GM21367 (cell line): ENCODE data around the gene MB.

Experiments used
- ATAC-seq: cut with Tn5 transposase; IDR thresholded peaks from one replicate; pipeline ENCODE4 v1.9.1; 2021; ENCODE audit not compliant: unreplicated experiment

Gene MB

DNA sequence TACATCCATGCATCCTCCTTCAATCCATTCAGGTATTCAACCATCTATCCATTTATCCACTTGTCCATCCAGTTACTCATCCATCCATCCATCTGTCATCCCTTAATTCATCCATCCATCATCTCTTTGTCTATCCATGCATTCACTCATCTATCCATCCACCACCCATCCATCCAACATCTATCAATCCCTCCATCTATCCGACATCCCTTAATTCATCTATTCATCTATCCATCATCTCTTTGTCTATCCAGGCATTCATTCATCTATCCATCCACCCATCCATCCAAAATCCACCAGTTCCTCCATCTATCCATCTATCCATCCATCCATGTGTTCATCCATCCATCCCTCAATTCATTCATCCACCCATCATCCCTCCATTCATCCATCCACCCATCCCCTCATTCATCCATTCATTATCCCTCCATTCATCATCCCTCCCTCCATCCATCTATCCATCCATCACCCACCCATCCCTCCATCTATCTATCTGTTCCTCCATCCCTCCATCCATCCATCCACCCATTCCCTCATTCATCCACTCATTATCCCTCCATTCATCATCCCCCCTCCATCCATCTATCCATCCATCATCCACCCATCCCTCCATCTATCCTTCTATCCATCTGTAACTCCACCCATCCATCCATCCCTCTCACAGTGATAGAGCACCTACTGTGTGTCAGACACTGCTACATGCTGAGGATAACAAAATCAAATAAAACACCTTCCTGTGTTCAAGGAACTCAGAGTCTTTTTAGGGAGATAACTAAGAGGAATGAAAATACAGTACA lies 1.5 kb upstream of the MB start:
- no peak for ATAC-seq

DNA sequence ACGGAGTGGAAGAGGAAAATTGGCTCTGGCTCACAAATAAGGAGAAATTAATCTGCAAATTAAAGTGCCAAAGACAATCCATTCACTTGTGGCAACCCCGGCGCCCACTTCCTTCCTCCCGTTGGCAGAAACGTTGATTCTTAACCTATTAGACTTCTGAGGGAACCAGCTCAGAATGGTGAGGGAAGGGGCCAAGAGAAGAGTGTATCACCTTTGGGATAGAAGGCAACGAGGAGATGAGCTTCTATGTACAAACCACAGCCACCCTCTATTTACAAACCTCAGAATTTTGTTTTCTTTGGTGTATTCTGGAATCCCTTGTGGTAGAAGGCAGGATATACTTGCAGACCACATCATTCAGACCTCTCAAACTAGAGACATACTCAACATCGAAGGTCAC lies 1.1 kb downstream of the MB start:
- ATAC-seq = no peak

DNA sequence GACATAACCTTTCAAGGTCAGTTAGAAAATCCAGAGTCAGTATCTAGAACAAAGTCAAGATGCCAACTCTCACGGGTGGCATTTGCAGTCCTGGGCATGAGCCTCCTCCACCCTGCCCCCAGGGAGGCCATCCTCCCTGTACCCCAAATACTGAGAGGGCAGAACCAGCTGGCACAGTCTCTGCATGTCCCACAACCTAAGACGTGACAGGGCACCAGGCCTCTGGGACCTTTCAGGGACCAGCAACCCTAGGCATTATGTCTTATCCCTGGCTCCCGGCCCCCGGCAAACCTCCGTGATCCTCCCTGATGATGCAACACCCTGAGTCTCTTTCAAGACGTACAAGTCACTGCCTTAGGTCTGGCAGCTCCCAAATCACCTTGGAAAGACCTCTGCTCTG lies 2.0 kb downstream of the MB start:
- ATAC-seq = no peak

DNA sequence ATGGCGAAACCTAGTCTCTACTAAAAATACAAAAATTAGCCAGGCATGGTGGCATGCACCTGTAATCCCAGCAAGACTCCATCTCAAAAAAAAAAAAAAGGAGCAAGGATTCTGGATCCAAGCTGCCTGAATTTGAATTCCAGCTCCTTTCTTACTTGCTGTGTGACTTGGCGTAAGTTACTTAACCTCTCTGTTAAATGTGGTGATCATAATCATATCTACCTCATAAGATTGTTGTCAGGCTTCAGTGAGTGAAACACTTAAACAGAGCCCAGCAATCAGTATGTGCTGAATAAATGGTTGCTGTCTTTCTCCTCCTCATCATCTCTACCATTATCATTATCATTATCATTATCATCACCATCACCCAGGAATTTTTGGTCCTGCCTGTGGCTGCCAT lies 2.7 kb downstream of the MB start:
- no peak for ATAC-seq

DNA sequence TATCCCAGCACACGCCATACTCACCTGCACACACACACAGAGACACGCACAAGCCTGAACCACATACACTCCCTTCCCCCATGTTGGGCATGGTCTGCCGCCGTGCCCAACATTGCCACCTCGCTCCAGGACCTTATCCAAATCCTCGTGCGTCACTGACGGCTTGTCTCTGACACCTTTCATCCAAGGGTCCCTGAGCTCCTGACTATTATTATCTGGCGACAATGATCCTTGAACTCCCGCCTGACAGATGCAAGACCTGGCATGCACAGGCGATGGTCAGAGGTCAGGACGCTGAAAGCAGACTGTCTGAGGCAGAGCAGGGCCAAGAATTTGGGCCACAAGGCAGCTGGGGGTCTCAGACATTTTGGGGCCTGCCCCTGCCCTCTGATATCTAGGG lies 4.2 kb downstream of the MB start:
- no peak for ATAC-seq

DNA sequence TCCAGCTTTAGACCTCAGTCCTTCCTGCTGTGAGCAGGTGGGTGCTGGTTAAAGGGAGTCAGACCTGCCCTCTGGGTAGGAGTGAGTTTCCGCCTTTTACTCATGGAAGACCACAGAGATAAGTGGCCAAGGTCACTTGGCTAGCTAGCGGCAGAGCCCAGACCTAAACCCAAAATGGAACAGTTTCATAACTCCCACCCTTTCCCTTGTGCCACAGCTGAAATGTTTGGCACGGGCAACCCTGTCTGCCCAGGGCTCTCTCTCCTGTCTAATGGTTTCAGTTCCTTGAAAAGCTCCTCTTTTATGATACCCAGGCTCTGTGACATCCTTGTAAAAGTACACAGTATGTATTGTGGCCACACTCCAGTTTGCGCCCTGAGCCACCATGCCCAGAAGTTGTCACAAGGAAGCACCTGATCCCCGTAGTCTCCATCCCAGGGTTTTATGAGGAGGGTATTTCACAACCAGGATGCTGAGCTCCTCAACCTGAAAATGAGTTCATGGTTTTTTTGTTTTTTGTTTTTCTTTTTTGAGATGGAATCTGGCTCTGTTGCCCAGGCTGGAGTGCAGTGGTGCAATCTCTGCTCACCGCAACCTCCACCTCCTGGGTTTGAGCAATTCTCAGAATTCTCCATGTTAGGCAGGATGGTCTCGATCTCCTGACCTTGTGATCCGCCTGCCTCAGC lies 5.1 kb downstream of the MB start:
- ATAC-seq = no peak

DNA sequence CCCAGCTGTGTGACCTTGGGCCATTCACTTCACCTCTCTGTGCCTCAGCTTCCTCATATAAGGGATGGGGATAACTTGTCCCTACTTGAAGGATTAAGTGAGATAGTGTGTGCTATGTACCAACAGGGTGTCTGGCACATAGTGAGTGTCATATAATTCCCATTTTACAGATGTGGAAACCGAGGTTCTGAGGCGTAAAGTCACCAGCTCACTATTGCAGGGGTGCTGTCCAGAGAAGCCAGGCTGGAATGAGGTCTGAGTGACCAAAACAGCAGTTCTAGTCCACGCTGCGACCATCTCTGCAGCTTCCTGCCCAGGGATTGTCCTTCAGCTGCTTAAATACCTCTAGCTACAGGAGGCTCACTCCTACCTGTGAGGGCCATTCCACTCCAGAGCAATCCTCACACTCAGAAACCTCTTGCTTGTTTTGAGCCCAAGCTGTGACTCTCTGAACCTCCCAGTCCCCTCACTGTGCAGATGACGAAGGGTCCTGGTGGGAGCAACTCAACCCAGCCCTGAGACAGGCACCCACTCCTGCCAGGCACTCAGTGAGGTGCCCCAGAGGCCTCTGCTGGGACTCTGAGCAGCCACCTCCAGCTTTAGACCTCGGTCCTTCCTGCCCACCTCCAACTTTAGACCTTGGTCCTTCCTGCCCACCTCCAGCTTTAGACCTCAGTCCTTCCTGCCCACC lies 5.8 kb downstream of the MB start:
- ATAC-seq = no peak

DNA sequence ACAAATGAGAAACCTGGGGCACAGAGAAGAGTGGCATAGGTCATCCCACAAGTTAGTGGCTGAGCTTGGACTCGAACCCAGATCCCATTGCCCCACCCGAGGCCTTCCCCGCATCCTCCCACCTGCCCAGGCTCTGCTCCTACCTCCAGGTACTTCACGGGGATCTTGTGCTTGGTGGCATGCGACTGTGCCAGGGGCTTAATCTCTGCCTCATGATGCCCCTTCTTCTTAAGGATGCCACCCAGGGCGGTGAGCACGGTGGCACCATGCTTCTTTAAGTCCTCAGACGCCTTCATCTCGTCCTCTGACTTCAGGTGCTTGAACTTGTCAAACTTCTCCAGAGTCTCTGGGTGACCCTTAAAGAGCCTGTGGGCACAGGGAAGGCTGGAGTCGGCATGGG lies 6.4 kb downstream of the MB start:
- ATAC-seq = no peak

DNA sequence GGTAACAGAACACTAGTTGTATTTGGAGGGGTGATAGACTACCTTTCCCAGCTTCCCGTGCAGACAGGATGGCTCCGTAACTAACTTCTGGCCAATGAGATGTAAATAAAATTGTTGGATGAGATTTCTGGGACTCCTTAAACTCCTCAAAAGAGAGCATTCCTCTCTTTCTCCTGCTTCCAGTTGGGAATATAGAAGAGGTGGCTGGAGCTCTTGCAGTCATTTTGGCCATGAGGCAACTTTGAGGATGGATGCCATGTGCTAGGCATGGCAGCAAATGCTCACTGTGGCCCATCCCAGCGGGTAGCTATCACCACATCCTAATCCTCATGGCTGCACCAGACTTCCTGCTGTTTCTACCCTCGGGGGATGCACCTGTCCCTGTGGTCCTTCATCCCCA lies 7.4 kb downstream of the MB start:
- no peak for ATAC-seq

DNA sequence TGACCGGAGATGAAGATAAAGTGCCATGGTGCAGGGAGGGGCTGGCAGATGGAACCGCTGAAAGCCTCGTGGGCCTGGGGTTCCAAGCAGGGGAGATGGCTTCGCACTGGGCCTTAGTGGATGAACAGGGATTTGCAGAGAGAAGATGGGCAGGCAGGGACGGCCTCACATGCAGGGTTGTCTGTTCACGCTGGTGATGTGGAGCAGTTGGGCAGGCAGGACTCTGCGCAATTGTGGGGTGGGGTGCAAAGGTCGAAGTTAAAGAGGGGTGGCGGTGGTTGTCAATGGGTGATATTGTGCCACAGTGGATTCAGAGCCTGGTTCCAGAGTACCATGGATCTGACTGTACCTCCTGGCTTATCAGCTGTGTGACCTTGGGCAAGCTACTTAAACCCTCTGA lies 7.9 kb downstream of the MB start:
- ATAC-seq = no peak

DNA sequence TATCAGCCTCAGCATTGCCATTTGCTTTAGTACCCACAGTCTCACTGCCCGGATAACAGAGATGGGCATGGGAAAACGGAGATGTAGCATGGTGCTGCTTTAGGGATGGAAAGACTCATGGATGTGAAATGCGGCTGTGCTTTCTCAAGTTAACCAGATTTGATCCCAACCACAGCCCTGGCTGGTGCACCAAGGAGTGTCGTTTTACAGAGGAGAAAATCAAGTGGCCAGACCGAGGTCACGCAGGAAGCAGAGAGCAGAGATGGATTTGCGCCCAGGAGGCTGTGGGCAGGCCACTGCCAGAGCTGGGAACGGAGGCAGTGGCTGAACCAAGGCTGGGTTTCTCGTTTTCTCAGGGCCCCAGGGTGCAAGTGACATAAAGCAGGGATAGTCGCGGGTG lies 9.0 kb downstream of the MB start:
- no peak for ATAC-seq

DNA sequence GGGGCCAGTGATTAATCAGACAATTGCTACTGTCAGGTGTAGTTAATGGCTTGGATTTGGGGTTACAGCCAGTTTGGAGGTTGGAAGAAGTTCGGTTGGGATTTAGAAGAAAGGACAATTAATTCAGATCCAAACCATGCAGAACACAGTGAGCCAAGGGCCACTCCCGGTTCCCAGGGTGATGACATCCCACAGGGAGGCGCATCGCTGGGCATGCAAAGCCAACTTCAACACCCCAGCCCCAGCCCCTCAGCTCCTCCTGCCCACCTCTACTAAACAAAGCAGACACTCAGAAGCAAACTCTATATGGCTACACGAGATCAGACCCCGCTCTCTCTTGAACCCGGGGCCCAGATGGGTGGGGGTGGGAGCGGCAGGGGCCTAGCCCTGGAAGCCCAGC lies 10.2 kb downstream of the MB start:
- no peak for ATAC-seq

DNA sequence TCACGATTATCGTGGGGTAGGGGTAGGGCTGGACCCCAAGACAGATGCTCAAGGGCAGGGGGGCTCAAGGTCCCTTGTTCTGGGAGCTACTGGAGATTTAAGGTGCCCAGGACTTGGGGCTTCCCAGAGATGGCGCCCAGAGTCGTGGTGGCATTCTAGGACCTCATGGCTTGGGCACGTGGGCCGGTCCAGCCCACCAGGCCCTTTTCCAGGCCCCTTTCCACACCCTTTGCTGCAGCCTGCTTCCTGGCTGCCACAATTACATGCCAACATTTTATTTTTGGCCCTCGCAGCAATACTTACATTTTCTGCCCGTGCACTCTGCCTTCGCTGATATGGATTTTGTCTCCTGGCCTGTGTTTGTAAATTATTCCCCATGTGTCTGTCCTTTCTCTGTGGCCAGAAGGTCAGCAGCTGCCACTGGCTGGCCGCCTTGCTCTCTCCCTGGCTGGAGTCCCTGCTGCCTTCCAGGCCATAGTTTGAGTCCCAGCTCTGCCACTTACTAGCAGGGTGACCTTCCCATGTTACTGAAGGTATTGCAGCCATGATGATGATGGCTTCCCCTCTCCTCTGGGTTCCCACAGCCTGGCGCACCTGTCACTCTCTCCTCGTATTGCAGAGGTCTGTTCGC lies 11.2 kb downstream of the MB start:
- no peak for ATAC-seq

DNA sequence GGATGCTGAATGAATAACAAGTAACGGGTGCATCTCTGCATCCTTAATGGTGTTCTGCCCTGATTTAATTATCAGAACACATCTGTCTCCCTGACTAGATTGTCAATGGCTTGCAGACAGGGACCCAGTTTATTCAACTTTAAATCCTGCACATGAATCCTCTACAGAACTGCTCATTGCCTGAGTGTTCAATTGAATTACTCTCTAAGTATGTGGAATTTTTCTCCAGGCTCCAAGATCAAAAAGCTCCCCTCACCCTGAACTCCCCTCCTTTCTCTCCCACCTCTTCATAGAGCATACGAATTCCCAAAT lies 11.8 kb downstream of the MB start:
- no peak for ATAC-seq

DNA sequence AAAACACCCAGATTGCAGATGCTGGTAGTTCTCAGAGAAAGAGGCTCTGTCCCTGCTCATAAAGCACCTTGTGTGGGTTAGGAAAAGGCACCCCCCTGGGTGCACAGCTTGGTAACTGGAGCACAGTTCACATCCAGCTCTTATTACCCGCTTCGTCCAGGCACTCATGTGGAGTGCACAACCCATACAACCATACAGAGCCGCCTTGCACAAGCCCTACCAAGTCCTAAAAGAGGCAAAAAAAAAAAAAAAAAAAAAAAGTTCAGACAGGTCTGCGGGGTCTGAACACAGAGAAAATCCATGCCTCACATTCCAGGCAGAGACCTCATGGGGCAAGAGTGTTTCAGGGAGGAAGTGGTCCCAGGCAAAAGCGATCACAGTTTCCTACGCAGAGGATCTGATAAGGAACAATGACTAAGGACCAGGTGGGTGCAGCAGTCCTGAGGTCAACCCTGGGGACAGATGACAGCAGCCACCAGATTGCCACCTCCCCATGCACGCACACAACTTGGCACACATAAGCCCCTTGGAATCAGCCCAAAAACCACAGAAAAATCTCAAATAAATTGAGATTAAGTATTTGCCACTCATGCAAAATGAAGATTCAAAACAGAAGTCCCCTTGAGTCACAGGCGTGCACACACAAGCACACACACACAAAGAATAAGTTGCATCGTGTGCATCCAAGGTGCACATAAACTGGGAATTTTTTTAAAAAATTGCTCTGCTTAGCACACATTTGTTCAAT lies 12.3 kb downstream of the MB start:
- ATAC-seq = no peak

DNA sequence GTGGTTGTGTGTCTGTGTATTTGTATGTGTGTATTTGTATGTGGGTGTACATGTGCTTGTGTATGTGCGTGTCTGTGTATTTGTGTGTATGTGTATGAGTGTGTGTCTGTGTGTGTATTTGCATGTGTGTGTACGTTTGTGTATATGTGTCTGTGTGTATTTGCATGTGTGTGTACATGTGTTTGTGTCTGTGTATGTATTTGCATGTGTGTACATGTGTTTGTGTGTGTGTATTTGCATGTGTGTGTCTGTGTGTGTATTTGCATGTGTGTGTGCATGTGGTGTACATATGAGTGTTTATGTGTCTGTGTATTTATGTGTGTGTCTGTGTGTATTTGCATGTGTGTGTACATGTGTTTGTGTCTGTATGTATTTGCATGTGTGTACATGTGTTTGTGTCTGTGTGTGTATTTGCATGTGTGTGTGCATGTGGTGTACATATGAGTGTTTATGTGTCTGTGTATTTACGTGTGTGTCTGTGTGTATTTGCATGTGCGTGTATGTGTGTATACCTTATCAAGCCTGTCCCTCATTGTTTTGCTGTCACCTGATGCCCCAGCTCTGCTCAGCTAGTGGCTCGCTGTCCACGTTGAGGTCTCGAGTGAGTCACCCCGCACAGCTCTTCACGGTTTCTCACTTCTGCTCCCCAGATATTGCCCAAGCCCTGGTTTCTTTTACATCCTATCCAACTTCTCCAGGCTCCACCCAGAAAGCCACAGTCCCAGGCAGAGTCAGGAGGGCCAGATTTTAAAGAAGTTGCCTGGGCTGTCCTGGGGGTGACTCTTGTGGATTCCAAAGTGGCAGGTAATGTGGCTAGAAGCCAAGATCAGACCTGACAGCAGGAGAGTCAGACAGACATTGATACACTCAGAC lies 15.2 kb downstream of the MB start:
- ATAC-seq = no peak

DNA sequence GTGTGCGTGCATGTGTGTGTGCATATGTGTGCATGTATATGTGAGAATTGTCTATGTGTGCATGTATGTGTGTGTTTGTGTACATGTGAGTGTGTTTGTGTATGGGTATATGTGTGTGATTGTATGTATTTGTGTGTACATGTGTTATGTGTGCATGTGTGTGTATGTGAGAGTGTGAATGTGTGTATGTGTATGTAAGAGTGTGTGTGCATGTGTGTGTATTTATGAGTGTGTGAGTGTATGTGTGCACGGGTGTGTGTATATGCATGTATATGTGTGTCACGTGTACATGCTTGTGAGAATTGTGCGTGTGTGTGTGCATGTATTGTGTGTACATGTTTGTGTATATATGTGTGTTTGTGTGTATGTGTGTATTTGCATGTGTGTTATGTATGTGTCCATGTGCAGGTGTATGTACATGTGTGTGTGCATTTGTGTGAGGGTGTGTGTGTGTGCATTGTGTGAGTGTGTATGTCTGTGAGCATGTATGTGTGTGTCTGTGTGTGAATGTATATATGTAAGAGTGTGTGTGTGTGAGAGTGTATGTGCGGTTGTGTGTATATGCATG lies 16.0 kb downstream of the MB start:
- ATAC-seq = no peak

DNA sequence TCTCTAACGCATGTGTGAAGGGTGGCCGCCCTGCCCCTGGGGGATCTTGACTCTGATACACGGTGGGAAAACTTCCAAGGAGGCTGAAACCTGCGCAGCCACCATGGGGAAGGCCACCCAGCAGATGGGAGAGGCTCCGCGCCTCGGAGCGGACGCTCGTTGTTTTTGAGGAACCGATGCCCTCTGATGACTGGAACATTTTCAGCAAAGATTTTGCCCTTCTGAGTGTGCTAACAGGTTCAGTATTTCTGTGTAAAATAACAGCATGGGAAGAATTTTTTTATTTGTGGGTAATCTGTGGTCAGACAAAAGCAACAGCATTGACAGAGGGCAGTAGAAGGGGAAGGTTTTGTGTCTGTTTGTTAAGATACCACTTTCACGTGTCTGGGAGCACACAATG lies 16.7 kb downstream of the MB start:
- ATAC-seq = no peak

DNA sequence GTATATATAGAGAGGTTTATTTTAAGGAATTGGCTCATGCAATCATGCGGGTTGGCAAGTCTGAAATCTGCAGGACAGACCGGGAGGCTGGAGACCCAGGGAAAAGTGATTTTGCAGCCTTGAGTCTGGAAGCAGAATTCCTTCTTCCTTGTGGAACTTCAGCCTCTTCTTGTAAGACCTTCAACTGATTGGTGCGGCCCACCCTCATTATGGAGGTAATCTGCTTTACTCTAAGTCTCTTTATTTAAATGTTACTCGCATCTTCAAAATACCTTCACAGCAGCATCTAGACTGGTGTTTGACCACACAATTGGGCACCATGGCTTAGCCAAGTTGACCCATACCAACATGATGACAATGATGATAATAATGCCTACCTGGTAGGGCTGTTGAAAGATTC lies 17.8 kb downstream of the MB start:
- ATAC-seq = no peak

DNA sequence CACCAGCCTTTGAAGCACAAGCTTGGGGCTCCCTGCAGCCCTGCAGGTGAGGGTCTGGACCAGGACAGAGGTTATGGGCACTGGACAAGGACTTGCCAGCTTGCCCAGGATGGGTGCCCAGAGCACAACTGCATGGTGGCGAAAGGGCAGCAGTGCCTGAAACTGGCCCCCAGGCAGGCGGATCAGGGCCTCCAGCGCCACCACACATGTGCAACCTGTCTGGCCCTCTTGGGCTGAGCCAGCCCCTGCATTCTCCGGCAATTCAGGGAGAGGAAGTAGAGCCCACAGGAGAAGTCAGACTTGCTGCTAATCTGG lies 18.8 kb downstream of the MB start:
- no peak for ATAC-seq
